Measurements from ENCODE around the gene CADM3. TPM values are rescaled to one million over a fixed set of nuclear protein-coding genes. Genes with fewer than 3 reads are reported as not detected.

Gene CADM3
- total and polyA plus RNA-seq, 2 experiments from 2014 or later: 2.0 to 4.4 TPM

DNA sequence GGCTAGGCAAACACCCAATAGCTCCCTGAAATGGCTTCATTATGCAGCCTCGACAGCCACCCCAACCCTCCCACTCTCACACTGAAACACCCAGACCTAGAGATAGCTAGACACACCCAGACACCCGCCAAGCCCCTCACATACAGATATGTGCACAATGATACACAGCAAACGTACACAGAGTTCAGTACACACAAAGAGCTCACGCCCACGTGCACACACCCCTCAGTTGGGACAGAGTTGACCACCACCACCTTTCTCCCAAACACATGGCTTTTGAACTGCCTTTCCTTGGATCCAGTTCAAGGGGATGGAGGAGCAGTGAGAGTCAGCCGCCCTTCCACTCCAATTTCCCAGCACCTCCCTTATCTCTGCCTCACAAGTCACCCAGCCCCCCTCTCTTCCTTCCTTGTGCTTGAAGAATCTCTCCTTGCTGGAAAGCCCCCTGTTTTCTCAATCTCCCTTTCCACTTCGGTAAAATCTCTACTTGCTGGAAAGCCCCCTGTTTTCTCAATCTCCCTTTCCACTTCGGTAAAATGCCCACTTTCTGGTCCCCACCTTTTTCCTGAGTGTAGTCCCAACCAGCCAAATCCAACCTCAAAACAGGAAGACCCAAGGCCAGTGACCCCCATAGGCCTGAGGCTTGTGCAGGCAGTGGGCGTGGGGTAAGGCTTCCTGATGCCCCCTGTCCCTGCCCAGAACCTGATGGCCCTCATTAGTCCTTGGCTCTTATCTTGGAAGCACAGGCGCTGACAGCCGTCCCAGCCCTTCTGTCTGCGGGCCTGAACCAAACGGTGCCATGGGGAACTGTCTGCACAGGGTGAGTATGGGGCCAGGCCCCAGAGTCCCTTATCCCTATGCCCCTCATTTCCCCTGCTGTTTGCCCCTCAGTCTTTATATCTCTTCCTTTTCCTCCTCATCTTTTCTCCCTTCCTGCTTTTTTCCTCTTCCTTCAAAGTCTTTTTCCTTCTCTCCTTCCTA lies 33.0 kb downstream of the CADM3 start, which contains the start of gene ACKR1:
ACKR1 (plus strand) TSS at position 715 of the 981 bp plus-strand sequence; CDS start at position 800, 85 bp downstream.
- TF ChIP-seq, protein P1, sequence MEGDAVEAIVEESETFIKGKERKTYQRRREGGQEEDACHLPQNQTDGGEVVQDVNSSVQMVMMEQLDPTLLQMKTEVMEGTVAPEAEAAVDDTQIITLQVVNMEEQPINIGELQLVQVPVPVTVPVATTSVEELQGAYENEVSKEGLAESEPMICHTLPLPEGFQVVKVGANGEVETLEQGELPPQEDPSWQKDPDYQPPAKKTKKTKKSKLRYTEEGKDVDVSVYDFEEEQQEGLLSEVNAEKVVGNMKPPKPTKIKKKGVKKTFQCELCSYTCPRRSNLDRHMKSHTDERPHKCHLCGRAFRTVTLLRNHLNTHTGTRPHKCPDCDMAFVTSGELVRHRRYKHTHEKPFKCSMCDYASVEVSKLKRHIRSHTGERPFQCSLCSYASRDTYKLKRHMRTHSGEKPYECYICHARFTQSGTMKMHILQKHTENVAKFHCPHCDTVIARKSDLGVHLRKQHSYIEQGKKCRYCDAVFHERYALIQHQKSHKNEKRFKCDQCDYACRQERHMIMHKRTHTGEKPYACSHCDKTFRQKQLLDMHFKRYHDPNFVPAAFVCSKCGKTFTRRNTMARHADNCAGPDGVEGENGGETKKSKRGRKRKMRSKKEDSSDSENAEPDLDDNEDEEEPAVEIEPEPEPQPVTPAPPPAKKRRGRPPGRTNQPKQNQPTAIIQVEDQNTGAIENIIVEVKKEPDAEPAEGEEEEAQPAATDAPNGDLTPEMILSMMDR (conservative IDR thresholded peaks at IDR 0.05; ENCODE audit: low read depth in 2 of 2): no peak
- TF ChIP-seq, protein P2, sequence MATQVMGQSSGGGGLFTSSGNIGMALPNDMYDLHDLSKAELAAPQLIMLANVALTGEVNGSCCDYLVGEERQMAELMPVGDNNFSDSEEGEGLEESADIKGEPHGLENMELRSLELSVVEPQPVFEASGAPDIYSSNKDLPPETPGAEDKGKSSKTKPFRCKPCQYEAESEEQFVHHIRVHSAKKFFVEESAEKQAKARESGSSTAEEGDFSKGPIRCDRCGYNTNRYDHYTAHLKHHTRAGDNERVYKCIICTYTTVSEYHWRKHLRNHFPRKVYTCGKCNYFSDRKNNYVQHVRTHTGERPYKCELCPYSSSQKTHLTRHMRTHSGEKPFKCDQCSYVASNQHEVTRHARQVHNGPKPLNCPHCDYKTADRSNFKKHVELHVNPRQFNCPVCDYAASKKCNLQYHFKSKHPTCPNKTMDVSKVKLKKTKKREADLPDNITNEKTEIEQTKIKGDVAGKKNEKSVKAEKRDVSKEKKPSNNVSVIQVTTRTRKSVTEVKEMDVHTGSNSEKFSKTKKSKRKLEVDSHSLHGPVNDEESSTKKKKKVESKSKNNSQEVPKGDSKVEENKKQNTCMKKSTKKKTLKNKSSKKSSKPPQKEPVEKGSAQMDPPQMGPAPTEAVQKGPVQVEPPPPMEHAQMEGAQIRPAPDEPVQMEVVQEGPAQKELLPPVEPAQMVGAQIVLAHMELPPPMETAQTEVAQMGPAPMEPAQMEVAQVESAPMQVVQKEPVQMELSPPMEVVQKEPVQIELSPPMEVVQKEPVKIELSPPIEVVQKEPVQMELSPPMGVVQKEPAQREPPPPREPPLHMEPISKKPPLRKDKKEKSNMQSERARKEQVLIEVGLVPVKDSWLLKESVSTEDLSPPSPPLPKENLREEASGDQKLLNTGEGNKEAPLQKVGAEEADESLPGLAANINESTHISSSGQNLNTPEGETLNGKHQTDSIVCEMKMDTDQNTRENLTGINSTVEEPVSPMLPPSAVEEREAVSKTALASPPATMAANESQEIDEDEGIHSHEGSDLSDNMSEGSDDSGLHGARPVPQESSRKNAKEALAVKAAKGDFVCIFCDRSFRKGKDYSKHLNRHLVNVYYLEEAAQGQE (IDR thresholded peaks at IDR 0.05; ENCODE audit: unreplicated experiment): no peak
- TF ChIP-seq NANOG (IDR thresholded peaks at IDR 0.05; ENCODE audit: borderline replicate concordance) (no peak), EZH2phosphoT487 (IDR thresholded peaks at IDR 0.05; ENCODE audit: unreplicated experiment) (no peak)
- Mint-ChIP-seq H3K4me3 (no peak within 1 kb of the TSS; the same call in 2 of the 3 replicates), H3K9me3 (no peaks in the 10 kb centered on the region), H3K36me3 (ENCODE audit: low read depth) (no peaks in the 10 kb centered on the region; the same call in 2 of the 3 replicates), H3K4me1 (peaks cover 52% of the 10 kb centered on the region), H3K27ac (no peak within 1 kb of the TSS), H3K27me3 (ENCODE audit: insufficient read depth, low read depth, poor library complexity) (peaks cover 10% of the 10 kb centered on the region)
- H3K27ac ChIP-seq (ENCODE audit: low read depth): no peak within 1 kb of the TSS
- no peaks in the 10 kb centered on the region for H3F3A ChIP-seq (replicated peaks; ENCODE audit: low read depth)
- no peak within 1 kb of the TSS for H3K4me2 ChIP-seq
- H3K36me3 ChIP-seq (ENCODE audit: insufficient read depth): no peaks in the 10 kb centered on the region
- H3K27me3 ChIP-seq (ENCODE audit: insufficient read depth): no peaks in the 10 kb centered on the region
- DNase-seq (ENCODE audit: low spot score): no peak
- H4K20me1 ChIP-seq (replicated peaks; ENCODE audit: insufficient read depth): no peaks in the 10 kb centered on the region
- no peak within 1 kb of the TSS for H3K4me3 ChIP-seq
- H2AFZ ChIP-seq: 0 out of 2 replicates have a peak within 1 kb of the TSS, but pooled peaks have one; percentile 90
- H3K79me2 ChIP-seq (replicated peaks; ENCODE audit: insufficient read depth): no peaks in the 10 kb centered on the region
- peak; percentile 19 for ATAC-seq
- no peaks in the 10 kb centered on the region for H3K9me2 ChIP-seq (ENCODE audit: insufficient read depth)
- H3K4me1 ChIP-seq (ENCODE audit: insufficient read depth): peaks cover 11% of the 10 kb centered on the region

DNA sequence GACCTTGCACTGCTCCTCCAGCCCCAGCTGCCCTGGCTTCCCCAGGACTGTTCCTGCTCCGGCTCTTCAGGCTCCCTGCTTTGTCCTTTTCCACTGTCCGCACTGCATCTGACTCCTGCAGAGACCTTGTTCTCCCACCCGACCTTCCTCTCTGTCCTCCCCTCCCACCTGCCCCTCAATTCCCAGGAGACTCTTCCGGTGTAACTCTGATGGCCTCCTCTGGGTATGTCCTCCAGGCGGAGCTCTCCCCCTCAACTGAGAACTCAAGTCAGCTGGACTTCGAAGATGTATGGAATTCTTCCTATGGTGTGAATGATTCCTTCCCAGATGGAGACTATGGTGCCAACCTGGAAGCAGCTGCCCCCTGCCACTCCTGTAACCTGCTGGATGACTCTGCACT lies 33.8 kb downstream of the CADM3 start:
- Mint-ChIP-seq H3K9me3 (no peaks in the 10 kb centered on the region), H3K36me3 (ENCODE audit: low read depth) (no peaks in the 10 kb centered on the region; the same call in 2 of the 3 replicates), H3K4me3 (no peak overlapping the region; the same call in 2 of the 3 replicates), H3K27ac (no peak overlapping the region), H3K27me3 (ENCODE audit: insufficient read depth, low read depth, poor library complexity) (peaks cover 12% of the 10 kb centered on the region), H3K4me1 (peaks cover 51% of the 10 kb centered on the region)
- Histone ChIP-seq H3K79me2 (replicated peaks; ENCODE audit: insufficient read depth) (no peaks in the 10 kb centered on the region), H3K4me3 (no peak overlapping the region), H4K20me1 (replicated peaks; ENCODE audit: insufficient read depth) (no peaks in the 10 kb centered on the region), H3K27me3 (ENCODE audit: insufficient read depth) (no peaks in the 10 kb centered on the region), H3K4me2 (no peak overlapping the region), H3K4me1 (ENCODE audit: insufficient read depth) (peaks cover 11% of the 10 kb centered on the region), H3F3A (replicated peaks; ENCODE audit: low read depth) (no peaks in the 10 kb centered on the region), H3K9me2 (ENCODE audit: insufficient read depth) (no peaks in the 10 kb centered on the region), H3K27ac (ENCODE audit: low read depth) (no peak overlapping the region), H3K36me3 (ENCODE audit: insufficient read depth) (no peaks in the 10 kb centered on the region), H2AFZ (0 out of 2 replicates have a peak overlapping the region, but pooled peaks have one; percentile 90)
- ATAC-seq (peak; percentile 64), DNase-seq (ENCODE audit: low spot score) (peak; percentile 61)
- TF ChIP-seq, protein P1 (conservative IDR thresholded peaks at IDR 0.05; ENCODE audit: low read depth in 2 of 2): peak; percentile 45 to 47
- no peak for TF ChIP-seq ETS1 (IDR thresholded peaks at IDR 0.05)
- TF ChIP-seq, protein P2 (IDR thresholded peaks at IDR 0.05; ENCODE audit: unreplicated experiment): no peak
